BJ (cell line): Measurements from ENCODE around the gene MBL2. TPM values are rescaled to one million over a fixed set of nuclear protein-coding genes. Genes with fewer than 3 reads are reported as not detected.

Experiments
- CTCF ChIA-PET: fragments of 350-600 bp; formaldehyde crosslinking; extraction: SDS; loops from one replicate; lab custom pipeline; 2021; ENCODE audit warnings: antibody characterized with exemption, inconsistent platforms; lab: Yijun Ruan, JAX
- POLR2A ChIA-PET: fragments of 300-600 bp; sonication (Branson Sonifier 250); formaldehyde crosslinking; extraction: SDS; loops from one replicate; lab custom pipeline; 2021; ENCODE audit warnings: antibody characterized with exemption; lab: Charles Lee
- DNase-seq: peaks from one replicate; pipeline ENCODE4 v3.0.0-alpha.2; 2011; ENCODE audit warnings: low read depth
- H3K27me3 ChIP-seq: 2 replicates; pipeline ENCODE4 v1.6.0; 2011; ENCODE audit warnings: low read length; ENCODE audit not compliant: control insufficient read depth, insufficient read depth
- H3K36me3 ChIP-seq: 2 replicates; pipeline ENCODE4 v1.5.1; 2011; ENCODE audit warnings: low read length; ENCODE audit not compliant: control insufficient read depth, insufficient read depth
- H3K4me3 ChIP-seq: 2 replicates; pipeline ENCODE4 v1.5.1; 2011; ENCODE audit warnings: low read depth, mild to moderate bottlenecking, control low read depth, low read length
- polyA minus RNA-seq: library from RNA; depleted of rRNA, polyadenylated mRNA; stranded (reverse); fragments of >200 nt; gene quantifications from 2 replicates; pipeline ENCODE4 v1.2.3, GENCODE V29; 2011; rRNA and poly(A)+ RNA removed
- polyA plus RNA-seq: library from polyadenylated mRNA; depleted of rRNA; stranded (reverse); fragments of >200 nt; gene quantifications from 2 replicates; pipeline ENCODE4 v1.2.3, GENCODE V29; 2011; rRNA removed
- TF ChIP-seq, protein P1 (sequence below): IDR thresholded peaks from 2 replicates; pipeline ENCODE4 v1.5.1; 2011; ENCODE audit warnings: low read depth, mild to moderate bottlenecking, control low read depth, inconsistent platforms, low read length, moderate library complexity; ENCODE audit not compliant: insufficient read depth

The MBL2 gene
- polyA plus RNA-seq (not detected in 2 replicates), polyA minus RNA-seq (not detected in 2 replicates)

GRCh38 chr10:52772623-52773022 lies at the start of gene MBL2:
TSS of gene MBL2 (minus strand) at chr10:52772784. CDS start at chr10:52771635, 1,149 bp downstream.
- Histone ChIP-seq H3K36me3 (no peaks in the 10 kb centered on the region), H3K4me3 (no peak within 1 kb of the TSS), H3K27me3 (no peaks in the 10 kb centered on the region; the same call in none of the 2 replicates)
- CTCF ChIA-PET: interaction anchor here (0.6 to 4.4 kb wide), 5 partner anchors 8 to 976 kb away, joined by 3 to 31 read pairs (median 7); no protein-coding TSS in a partner anchor
- no peak for DNase-seq
- POLR2A ChIA-PET: no interaction called here
- TF ChIP-seq, protein P1, sequence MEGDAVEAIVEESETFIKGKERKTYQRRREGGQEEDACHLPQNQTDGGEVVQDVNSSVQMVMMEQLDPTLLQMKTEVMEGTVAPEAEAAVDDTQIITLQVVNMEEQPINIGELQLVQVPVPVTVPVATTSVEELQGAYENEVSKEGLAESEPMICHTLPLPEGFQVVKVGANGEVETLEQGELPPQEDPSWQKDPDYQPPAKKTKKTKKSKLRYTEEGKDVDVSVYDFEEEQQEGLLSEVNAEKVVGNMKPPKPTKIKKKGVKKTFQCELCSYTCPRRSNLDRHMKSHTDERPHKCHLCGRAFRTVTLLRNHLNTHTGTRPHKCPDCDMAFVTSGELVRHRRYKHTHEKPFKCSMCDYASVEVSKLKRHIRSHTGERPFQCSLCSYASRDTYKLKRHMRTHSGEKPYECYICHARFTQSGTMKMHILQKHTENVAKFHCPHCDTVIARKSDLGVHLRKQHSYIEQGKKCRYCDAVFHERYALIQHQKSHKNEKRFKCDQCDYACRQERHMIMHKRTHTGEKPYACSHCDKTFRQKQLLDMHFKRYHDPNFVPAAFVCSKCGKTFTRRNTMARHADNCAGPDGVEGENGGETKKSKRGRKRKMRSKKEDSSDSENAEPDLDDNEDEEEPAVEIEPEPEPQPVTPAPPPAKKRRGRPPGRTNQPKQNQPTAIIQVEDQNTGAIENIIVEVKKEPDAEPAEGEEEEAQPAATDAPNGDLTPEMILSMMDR: no peak

GRCh38 chr10:52820309-52820708 lies 47.7 kb upstream of the MBL2 start:
- POLR2A ChIA-PET: no interaction called here
- no peak for DNase-seq
- H3K36me3 ChIP-seq: no peaks in the 10 kb centered on the region
- H3K27me3 ChIP-seq: no peaks in the 10 kb centered on the region
- CTCF ChIA-PET: interaction anchor here (0.5 kb wide), 1 partner anchor 9 kb away, joined by 3 read pairs; no protein-coding TSS in a partner anchor
- TF ChIP-seq, protein P1: no peak
- no peak overlapping the region for H3K4me3 ChIP-seq

GRCh38 chr10:52818019-52818418 lies 45.4 kb upstream of the MBL2 start:
- Histone ChIP-seq H3K27me3 (no peaks in the 10 kb centered on the region), H3K36me3 (no peaks in the 10 kb centered on the region), H3K4me3 (no peak overlapping the region)
- ChIA-PET CTCF (interaction anchor here (0.8 to 1.9 kb wide), 6 partner anchors 11 to 780 kb away, joined by 3 to 6 read pairs (median 3); no protein-coding TSS in a partner anchor), POLR2A (no interaction called here)
- no peak for DNase-seq
- TF ChIP-seq, protein P1: peak; percentile 55

- TF ChIP-seq, protein P1: no peak
- DNase-seq: no peak
- POLR2A ChIA-PET: no interaction called here
- no peaks in the 10 kb centered on the region for H3K27me3 ChIP-seq
- H3K36me3 ChIP-seq: no peaks in the 10 kb centered on the region
- no peak overlapping the region for H3K4me3 ChIP-seq
- CTCF ChIA-PET: no interaction called here
Measured at GRCh38 chr10:52814506-52814905, 41.9 kb upstream of the MBL2 start.

DNA sequence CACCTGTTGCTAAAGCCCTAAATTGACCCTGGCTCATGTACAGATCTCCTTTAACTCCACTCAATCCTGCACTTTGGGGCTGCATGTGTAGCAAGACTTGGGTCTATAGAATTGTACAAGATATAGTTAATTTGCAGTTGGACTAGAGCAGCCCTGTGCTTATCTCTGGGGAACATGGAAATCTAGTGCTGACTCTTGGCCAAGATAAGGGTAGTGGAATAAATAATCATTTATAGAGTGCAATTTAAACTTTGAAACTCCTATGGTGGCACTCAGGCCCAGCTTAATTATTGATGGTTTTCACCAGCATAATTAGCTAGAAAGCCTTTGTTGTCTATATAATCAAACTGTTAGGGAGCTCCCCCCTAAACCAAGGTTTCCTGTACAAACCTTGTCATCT lies 39.2 kb upstream of the MBL2 start:
- no peaks in the 10 kb centered on the region for H3K36me3 ChIP-seq
- DNase-seq: no peak
- H3K4me3 ChIP-seq: no peak overlapping the region
- no peaks in the 10 kb centered on the region for H3K27me3 ChIP-seq
- TF ChIP-seq, protein P1: no peak
- ChIA-PET POLR2A (no interaction called here), CTCF (no interaction called here)
